ENCODE measurements around the gene GUCY2C.

GUCY2C gene

DNA sequence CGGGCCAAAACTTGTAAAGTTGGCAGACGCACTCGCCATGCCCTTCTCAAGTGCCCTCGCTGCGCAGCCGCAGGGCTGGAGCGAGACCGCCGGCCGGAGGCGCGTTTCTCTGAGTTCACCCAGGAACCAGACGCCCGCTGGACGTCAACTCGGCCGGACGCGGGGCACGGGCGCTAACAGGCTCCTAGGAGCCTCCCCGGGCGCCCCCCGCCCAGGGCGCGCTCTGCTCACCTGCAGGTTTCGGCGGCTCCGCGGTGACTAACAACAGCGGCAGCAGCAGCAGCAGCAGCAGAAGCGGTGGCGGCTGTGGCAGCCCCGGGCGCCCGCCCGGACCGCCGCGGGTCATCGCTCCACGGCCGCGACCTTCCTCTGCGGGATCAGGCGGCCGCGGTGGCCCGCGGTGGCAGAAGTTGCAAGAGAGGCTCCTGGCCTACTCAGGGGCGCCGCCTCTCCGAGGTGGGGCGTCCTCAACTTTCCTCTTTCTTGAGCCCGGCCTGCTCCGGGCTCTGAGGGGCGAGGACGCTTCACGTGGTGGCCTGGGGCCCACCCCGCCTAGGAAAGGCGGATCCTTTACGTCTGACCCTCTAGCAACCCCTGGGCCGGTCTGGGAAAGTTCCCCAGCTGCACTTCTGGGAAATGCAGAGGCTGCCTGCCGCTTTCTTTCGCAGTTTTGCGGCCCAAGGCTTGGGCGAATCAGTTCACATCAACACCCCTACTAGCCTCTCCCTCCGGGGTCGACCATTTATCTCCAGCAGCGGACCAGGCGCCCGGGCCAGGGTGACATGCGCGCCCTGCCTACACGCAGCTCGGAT is 128.8 kb downstream of the GUCY2C start, which contains the start of gene PLBD1:
TSS of gene PLBD1 (minus strand) at position 533 of the 812 bp plus-strand sequence. CDS start at position 346, 187 bp downstream.
- DNase-seq, result no peak

DNA sequence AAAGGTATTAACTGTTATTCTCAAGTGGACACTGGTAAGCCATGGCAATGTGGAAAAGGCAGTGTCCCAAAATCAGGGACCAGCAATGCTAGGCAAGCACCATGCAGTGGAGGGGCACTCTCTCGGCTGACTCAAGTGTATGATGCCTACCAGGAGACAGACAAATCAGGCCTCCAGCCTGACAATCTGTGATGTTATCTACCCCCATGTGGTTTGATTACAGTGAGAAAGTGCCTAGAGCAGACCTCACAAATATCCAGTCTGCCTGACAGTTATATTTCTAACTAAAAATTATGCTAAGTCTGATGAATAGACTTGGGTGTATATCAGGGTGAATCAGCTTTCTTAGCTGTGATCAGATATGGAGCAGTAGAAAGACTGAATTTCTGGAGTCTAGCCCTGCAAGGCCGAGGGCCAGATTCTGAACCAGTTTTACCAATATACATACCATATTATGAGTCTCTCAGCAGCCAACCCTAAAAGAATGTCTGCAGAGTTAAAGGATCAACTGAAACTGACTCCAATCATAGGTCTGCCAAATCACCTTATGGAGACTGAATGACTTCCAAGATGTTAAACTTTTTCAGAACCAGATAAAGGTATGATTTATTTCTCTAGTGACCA is 132.0 kb downstream of the GUCY2C start:
- DNase-seq, result no peak

GRCh38 chr12:14563046-14563445 is 133.4 kb downstream of the GUCY2C start:
- no peak for DNase-seq

Data from NCI-H2227 treated with DMSO at 0.1 percent for 48 hours (cell line).